Parathyroid adenoma (tissue), 2 donors: ENCODE measurements around the gene CACNB2.

ENCODE experiments used
- H2AFZ ChIP-seq: fragments of 300-600 bp; sonication (generic); one replicate; pipeline ENCODE4 v1.7.0; 2017; ENCODE audit warnings: antibody characterized with exemption, mild to moderate bottlenecking
- H3K27ac ChIP-seq: fragments of 300-600 bp; sonication (generic); one replicate; pipeline ENCODE4 v1.7.0; 2017
- H3K27me3 ChIP-seq: fragments of 300-600 bp; sonication (generic); one replicate; pipeline ENCODE4 v1.7.0; 2017; ENCODE audit warnings: low read length; ENCODE audit not compliant: control insufficient read depth, insufficient read depth
- H3K36me3 ChIP-seq: fragments of 300-600 bp; sonication (generic); one replicate; pipeline ENCODE4 v1.7.0; 2017; ENCODE audit warnings: low read length; ENCODE audit not compliant: control insufficient read depth, insufficient read depth
- H3K4me1 ChIP-seq: fragments of 300-600 bp; sonication (generic); one replicate; pipeline ENCODE4 v1.7.0; 2017; ENCODE audit warnings: control low read depth
- H3K4me2 ChIP-seq: fragments of 300-600 bp; sonication (generic); one replicate; pipeline ENCODE4 v1.7.0; 2017; ENCODE audit warnings: low read length
- H3K4me3 ChIP-seq: fragments of 300-600 bp; sonication (generic); one replicate; pipeline ENCODE4 v1.7.0; 2017; ENCODE audit warnings: low read depth, low read length
- H3K79me2 ChIP-seq: fragments of 300-600 bp; sonication (generic); one replicate; pipeline ENCODE4 v1.7.0; 2017; ENCODE audit warnings: control low read depth
- H3K9ac ChIP-seq: fragments of 300-600 bp; sonication (generic); one replicate; pipeline ENCODE4 v1.7.0; 2017; ENCODE audit warnings: mild to moderate bottlenecking
- H3K9me3 ChIP-seq: fragments of 300-600 bp; sonication (generic); one replicate; pipeline ENCODE4 v1.7.0; 2017; ENCODE audit warnings: low read length; ENCODE audit not compliant: control insufficient read depth
- TF ChIP-seq, protein P1 (sequence below): fragments of 300-600 bp; sonication (generic); IDR thresholded peaks from one replicate; pipeline ENCODE4 v1.7.0; 2017; ENCODE audit warnings: antibody characterized with exemption, mild to moderate bottlenecking
- donor health status: primary hyperparathyroidism.

The CACNB2 gene

DNA sequence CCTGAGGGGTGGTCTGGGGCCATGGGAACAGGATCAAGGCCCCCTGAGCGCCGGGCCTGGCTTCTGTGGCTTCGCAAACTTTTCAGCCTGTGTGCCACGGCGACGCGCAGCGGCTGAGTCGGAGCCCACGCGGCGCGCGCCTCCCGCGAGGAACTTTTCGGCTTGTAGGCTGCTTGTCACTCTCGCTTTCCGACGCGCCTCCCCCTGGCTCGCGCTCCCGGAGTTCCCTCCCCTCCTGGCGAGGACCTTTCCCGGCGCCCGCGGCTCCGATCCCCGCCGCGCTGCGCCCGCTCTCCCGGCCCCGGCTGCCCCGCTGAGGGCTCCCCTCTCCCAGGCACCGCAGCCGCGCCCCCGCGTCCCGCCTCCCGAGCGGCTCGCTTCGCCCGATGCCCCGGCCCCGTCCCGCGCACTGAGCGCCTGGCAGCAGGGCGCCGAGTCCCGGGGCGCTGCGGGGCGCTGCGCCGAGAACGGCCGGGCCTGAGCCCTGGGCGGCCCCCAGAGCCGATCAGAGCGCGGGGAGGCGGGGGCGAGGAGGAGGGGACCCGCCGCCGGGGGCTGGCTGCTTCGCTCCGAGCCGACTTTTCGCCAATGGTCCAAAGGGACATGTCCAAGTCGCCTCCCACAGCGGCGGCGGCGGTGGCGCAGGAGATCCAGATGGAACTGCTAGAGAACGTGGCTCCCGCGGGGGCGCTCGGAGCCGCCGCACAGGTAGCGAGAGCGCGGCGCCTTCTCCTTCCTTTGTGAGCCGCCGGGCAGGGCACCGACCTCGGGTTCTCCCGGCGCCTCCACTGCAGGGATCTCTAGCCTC lies at the start of gene CACNB2:
Gene CACNB2 (plus strand): TSS at position 276 of the 808 bp plus-strand sequence.
- H3K27ac ChIP-seq: no peak within 1 kb of the TSS
- peak within 1 kb of the TSS; percentile 88 for H3K4me2 ChIP-seq

DNA sequence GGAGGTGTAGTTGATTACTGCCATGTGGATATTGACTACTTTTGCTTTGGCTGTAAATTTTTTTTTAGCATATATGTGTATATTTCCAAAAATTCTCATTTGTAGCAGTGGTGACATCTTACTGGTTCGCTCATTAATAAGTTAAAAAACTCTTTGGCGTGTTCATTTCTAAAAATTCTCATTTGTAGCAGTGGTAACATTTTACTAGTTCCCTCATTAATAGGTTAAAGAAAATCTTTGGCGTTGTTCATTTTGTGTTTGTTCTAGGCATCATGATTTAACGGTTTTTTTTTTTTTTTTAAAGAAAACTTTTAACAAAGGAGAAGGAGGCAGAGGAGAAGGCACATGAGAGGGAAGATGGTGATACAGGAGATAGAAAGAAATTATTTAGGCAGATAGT lies 45.9 kb upstream of the CACNB2 start:
- Histone ChIP-seq H3K9ac (no peak overlapping the region), H3K27ac (no peak overlapping the region), H3K4me1 (no peaks in the 10 kb centered on the region), H3K9me3 (no peaks in the 10 kb centered on the region), H3K4me2 (no peak overlapping the region), H3K36me3 (no peaks in the 10 kb centered on the region), H3K79me2 (no peaks in the 10 kb centered on the region), H3K4me3 (no peak overlapping the region), H2AFZ (no peak overlapping the region), H3K27me3 (no peaks in the 10 kb centered on the region)
- TF ChIP-seq, protein P1, sequence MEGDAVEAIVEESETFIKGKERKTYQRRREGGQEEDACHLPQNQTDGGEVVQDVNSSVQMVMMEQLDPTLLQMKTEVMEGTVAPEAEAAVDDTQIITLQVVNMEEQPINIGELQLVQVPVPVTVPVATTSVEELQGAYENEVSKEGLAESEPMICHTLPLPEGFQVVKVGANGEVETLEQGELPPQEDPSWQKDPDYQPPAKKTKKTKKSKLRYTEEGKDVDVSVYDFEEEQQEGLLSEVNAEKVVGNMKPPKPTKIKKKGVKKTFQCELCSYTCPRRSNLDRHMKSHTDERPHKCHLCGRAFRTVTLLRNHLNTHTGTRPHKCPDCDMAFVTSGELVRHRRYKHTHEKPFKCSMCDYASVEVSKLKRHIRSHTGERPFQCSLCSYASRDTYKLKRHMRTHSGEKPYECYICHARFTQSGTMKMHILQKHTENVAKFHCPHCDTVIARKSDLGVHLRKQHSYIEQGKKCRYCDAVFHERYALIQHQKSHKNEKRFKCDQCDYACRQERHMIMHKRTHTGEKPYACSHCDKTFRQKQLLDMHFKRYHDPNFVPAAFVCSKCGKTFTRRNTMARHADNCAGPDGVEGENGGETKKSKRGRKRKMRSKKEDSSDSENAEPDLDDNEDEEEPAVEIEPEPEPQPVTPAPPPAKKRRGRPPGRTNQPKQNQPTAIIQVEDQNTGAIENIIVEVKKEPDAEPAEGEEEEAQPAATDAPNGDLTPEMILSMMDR: no peak

More for the DNA sequence above, at the start of gene CACNB2:
- H3K27me3 ChIP-seq: no peaks in the 10 kb centered on the region
- no peaks in the 10 kb centered on the region for H3K79me2 ChIP-seq
- peak within 1 kb of the TSS; percentile 59 for H3K4me3 ChIP-seq
- TF ChIP-seq, protein P1: no peak
- H3K36me3 ChIP-seq: no peaks in the 10 kb centered on the region
- H3K4me1 ChIP-seq: no peaks in the 10 kb centered on the region
- H3K9ac ChIP-seq: no peak within 1 kb of the TSS
- peak within 1 kb of the TSS; percentile 64 for H2AFZ ChIP-seq
- no peaks in the 10 kb centered on the region for H3K9me3 ChIP-seq

DNA sequence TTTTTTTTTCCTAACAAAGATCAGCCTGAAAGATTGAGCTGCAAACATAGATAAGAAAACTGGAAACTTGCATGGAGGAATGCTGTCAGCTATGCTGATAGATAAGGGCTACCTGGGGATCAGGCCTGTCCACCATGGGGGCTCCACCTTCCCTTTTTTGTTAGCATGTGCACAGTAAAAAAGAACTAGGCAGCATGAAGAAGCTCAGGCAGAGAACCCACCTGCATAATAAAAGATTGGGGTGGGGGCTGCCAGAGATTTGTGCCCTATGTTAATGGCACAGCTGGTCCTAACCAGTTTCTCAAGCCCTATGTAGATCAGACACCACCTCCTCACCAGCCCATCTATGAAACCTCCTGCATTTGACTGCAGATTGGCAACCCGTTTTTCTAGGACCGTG lies 45.4 kb upstream of the CACNB2 start:
- no peaks in the 10 kb centered on the region for H3K27me3 ChIP-seq
- TF ChIP-seq, protein P1: no peak
- no peaks in the 10 kb centered on the region for H3K36me3 ChIP-seq
- H3K4me3 ChIP-seq: no peak overlapping the region
- H3K9me3 ChIP-seq: no peaks in the 10 kb centered on the region
- no peak overlapping the region for H3K9ac ChIP-seq
- H3K4me2 ChIP-seq: no peak overlapping the region
- no peaks in the 10 kb centered on the region for H3K4me1 ChIP-seq
- no peak overlapping the region for H2AFZ ChIP-seq
- no peak overlapping the region for H3K27ac ChIP-seq
- no peaks in the 10 kb centered on the region for H3K79me2 ChIP-seq

DNA sequence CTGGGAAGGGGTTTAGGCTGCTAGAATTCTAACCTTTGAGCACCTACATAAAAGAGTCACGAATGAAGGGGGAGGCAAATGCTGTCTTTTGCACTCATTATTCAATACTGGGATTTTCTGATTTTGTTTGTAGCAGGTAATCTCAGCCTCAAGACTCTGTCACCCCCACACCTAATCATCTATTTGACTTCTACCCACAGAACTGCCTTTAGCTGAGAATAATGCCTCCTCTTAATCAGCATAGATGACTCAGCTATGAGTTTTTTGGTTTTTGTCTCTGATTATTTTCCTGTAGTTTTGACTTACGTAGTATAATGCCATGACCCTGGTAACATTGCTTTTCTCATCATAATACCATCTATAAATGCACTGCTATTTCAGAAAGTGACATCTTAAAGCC lies 42.7 kb upstream of the CACNB2 start:
- Histone ChIP-seq H3K4me1 (no peaks in the 10 kb centered on the region), H3K36me3 (no peaks in the 10 kb centered on the region), H3K4me2 (no peak overlapping the region), H3K4me3 (no peak overlapping the region), H2AFZ (no peak overlapping the region), H3K79me2 (no peaks in the 10 kb centered on the region), H3K9ac (no peak overlapping the region), H3K27ac (no peak overlapping the region), H3K9me3 (no peaks in the 10 kb centered on the region), H3K27me3 (no peaks in the 10 kb centered on the region)
- TF ChIP-seq, protein P1: no peak

DNA sequence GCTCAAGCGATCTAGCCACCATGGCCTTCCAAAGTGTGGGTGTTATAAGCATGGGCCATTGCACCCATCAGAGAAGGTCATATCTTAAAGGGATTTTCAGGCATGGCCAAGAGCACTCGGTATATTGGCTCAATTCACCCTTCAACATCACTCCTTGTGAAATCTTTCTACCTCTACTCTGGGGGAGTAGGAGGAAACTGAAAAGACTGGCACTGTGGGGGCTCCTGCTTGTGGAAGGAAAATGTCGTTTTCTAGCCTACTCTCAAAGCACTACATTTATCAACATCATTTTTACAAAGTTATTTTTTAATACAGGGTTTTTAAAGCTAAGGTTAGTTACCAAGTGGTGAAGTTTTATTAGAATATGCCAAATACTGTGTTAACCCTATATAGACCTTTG lies 42.0 kb upstream of the CACNB2 start:
- no peaks in the 10 kb centered on the region for H3K4me1 ChIP-seq
- H3K4me2 ChIP-seq: no peak overlapping the region
- H3K9me3 ChIP-seq: no peaks in the 10 kb centered on the region
- no peak overlapping the region for H3K4me3 ChIP-seq
- H3K27me3 ChIP-seq: no peaks in the 10 kb centered on the region
- no peak overlapping the region for H3K27ac ChIP-seq
- no peak overlapping the region for H2AFZ ChIP-seq
- H3K36me3 ChIP-seq: no peaks in the 10 kb centered on the region
- TF ChIP-seq, protein P1: no peak
- no peak overlapping the region for H3K9ac ChIP-seq
- H3K79me2 ChIP-seq: no peaks in the 10 kb centered on the region
